GM06990 (cell line): Measurements from ENCODE around the gene CASP7.

Source experiments
- DNase-seq: peaks from one replicate; pipeline ENCODE4 v3.0.0-alpha.2; 2011; ENCODE audit not compliant: insufficient read length; ENCODE audit errors: extremely low read depth
- H3K27me3 ChIP-seq: replicated peaks from 2 replicates; pipeline ENCODE4 v1.6.0; 2011; ENCODE audit warnings: low read length; ENCODE audit not compliant: control insufficient read depth, insufficient read depth
- H3K36me3 ChIP-seq: 2 replicates; pipeline ENCODE4 v1.5.1; 2011; ENCODE audit warnings: low read length; ENCODE audit not compliant: control insufficient read depth, insufficient read depth
- H3K4me3 ChIP-seq: replicated peaks from 2 replicates; pipeline ENCODE4 v1.5.1; 2011; ENCODE audit warnings: low read depth, mild to moderate bottlenecking, control low read depth, low read length
- TF ChIP-seq, protein P1 (sequence below): IDR thresholded peaks from 2 replicates; pipeline ENCODE4 v1.5.1; 2011; ENCODE audit warnings: low read length, control low read depth, mild to moderate bottlenecking, inconsistent platforms; ENCODE audit not compliant: insufficient read depth, poor library complexity, severe bottlenecking

CASP7 gene

GRCh38 chr10:113708640-113709039 lies 28.9 kb downstream of the CASP7 start:
- Histone ChIP-seq H3K27me3 (no peaks in the 10 kb centered on the region), H3K4me3 (no peak overlapping the region), H3K36me3 (peaks cover 5% of the 10 kb centered on the region)
- no peak for DNase-seq
- TF ChIP-seq, protein P1, sequence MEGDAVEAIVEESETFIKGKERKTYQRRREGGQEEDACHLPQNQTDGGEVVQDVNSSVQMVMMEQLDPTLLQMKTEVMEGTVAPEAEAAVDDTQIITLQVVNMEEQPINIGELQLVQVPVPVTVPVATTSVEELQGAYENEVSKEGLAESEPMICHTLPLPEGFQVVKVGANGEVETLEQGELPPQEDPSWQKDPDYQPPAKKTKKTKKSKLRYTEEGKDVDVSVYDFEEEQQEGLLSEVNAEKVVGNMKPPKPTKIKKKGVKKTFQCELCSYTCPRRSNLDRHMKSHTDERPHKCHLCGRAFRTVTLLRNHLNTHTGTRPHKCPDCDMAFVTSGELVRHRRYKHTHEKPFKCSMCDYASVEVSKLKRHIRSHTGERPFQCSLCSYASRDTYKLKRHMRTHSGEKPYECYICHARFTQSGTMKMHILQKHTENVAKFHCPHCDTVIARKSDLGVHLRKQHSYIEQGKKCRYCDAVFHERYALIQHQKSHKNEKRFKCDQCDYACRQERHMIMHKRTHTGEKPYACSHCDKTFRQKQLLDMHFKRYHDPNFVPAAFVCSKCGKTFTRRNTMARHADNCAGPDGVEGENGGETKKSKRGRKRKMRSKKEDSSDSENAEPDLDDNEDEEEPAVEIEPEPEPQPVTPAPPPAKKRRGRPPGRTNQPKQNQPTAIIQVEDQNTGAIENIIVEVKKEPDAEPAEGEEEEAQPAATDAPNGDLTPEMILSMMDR, result no peak

GRCh38 chr10:113709221-113709838 lies 29.6 kb downstream of the CASP7 start:
- Histone ChIP-seq H3K4me3 (no peak overlapping the region), H3K27me3 (no peaks in the 10 kb centered on the region), H3K36me3 (peaks cover 5% of the 10 kb centered on the region)
- DNase-seq, result no peak
- TF ChIP-seq, protein P1, result no peak

DNA sequence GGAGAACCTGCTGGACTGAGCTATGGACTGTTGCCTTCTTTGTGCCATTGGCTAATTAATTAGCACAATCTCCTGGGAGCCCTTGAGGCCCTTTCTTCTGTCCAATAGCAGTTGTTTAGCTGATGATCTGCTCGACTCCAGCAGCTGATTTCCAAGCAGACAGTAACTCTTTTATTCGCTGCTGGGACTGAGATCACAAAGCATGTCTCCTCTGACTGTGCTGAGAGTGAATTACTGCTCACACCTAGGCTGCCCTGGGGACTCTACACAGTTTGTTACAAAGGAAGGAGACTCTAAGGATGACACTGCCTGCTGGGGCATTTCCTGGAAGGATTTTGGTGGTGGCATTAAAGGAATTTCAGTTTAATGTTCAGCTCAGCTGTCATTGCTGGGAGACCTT lies 31.4 kb downstream of the CASP7 start:
- peaks cover 8% of the 10 kb centered on the region for H3K36me3 ChIP-seq
- DNase-seq, result no peak
- no peak overlapping the region for H3K4me3 ChIP-seq
- TF ChIP-seq, protein P1, result no peak
- no peaks in the 10 kb centered on the region for H3K27me3 ChIP-seq

GRCh38 chr10:113712024-113712423 lies 32.3 kb downstream of the CASP7 start:
- H3K36me3 ChIP-seq, result peaks cover 8% of the 10 kb centered on the region
- no peak for DNase-seq
- TF ChIP-seq, protein P1, result no peak
- H3K27me3 ChIP-seq, result no peaks in the 10 kb centered on the region
- no peak overlapping the region for H3K4me3 ChIP-seq

- no peak overlapping the region for H3K4me3 ChIP-seq
- DNase-seq, result no peak
- peaks cover 8% of the 10 kb centered on the region for H3K36me3 ChIP-seq
- TF ChIP-seq, protein P1, result no peak
- no peaks in the 10 kb centered on the region for H3K27me3 ChIP-seq
Measured at GRCh38 chr10:113712755-113713639, 33.3 kb downstream of the CASP7 start.
